Left colon (tissue), 2 donors: ENCODE data around the gene DCAF6. TPM values are rescaled to one million over a fixed set of nuclear protein-coding genes. Genes with fewer than 3 reads are reported as not detected.

ENCODE experiments used
- ATAC-seq: fragments of 200-7000 bp; cut with Tn5 transposase; one replicate; pipeline ENCODE4 v1.9.1; 2020; ENCODE audit warnings: mild to moderate bottlenecking, moderate library complexity
- DNase-seq, 2 donors: peaks; one replicate each; pipeline ENCODE4 v3.0.0-alpha.2; 2020
- intact Hi-C, 2 donors: fragments of 100-400 bp; cut with DNase I in 1 of 2; cut with micrococcal nuclease in 1 of 2; formaldehyde crosslinking; loops; one replicate each; pipeline versions ENCODE4 v1.11.2 to v1.14.0; 2022; cut with DNase I, micrococcal nuclease
- total RNA-seq, 2 donors: library from RNA; stranded (reverse); fragmentation: NEBNext Ultra II Directional; extraction: Animal tissue kit (Norgen Biotek cat#: 25700); gene quantifications; one replicate each; pipeline ENCODE4 v1.2.1, GENCODE V29; 2021
- donor health status: DM: no; HTN: no; CAD: no.
- donor health status: DM: yes; HTN: yes; CAD: no.

Gene DCAF6
- total RNA-seq, 2 donors from 2014 or later, result 60.0 to 60.2 TPM

- ATAC-seq (no peak), DNase-seq (no peak)
- intact Hi-C loops, result no loop called here
Observed at GRCh38 chr1:167943541-167943940, 7.1 kb downstream of the DCAF6 start.

GRCh38 chr1:167947733-167948132 is 11.2 kb downstream of the DCAF6 start:
- ATAC-seq (peak; percentile 49), DNase-seq (no peak)
- intact Hi-C loops, result no loop called here

GRCh38 chr1:167949785-167950184 is 13.3 kb downstream of the DCAF6 start:
- intact Hi-C loops, result no loop called here
- ATAC-seq, result no peak
- no peak for DNase-seq

- DNase-seq (no peak), ATAC-seq (peak; percentile 50)
- intact Hi-C loops, result no loop called here
Observed at GRCh38 chr1:167950569-167950968, 14.1 kb downstream of the DCAF6 start.

GRCh38 chr1:167955915-167956314 is 19.4 kb downstream of the DCAF6 start:
- DNase-seq (no peak), ATAC-seq (no peak)
- intact Hi-C loops, result no loop called here

- no peak for ATAC-seq
- no peak for DNase-seq
- intact Hi-C loops, result no loop called here
Observed at GRCh38 chr1:167957710-167958109, 21.2 kb downstream of the DCAF6 start.

GRCh38 chr1:167964646-167965045 is 28.2 kb downstream of the DCAF6 start:
- ATAC-seq, result no peak
- intact Hi-C loops, result no loop called here

GRCh38 chr1:167966050-167966449 is 29.6 kb downstream of the DCAF6 start:
- ATAC-seq (no peak), DNase-seq (no peak)
- intact Hi-C loops, result no loop called here

More at GRCh38 chr1:167964646-167965045, 28.2 kb downstream of the DCAF6 start:
- no peak for DNase-seq

- ATAC-seq, result no peak
- intact Hi-C loops, result no loop called here
- DNase-seq, result no peak
Observed at GRCh38 chr1:167968569-167968968, 32.1 kb downstream of the DCAF6 start.

- intact Hi-C loops, result no loop called here
- ATAC-seq (no peak), DNase-seq (no peak)
Observed at GRCh38 chr1:167973832-167974231, 37.3 kb downstream of the DCAF6 start.

- DNase-seq (no peak), ATAC-seq (no peak)
- intact Hi-C loops, result no loop called here
Observed at GRCh38 chr1:167974698-167975097, 38.2 kb downstream of the DCAF6 start.

- DNase-seq (no peak), ATAC-seq (no peak)
- intact Hi-C loops, result no loop called here
Observed at GRCh38 chr1:167977245-167977644, 40.8 kb downstream of the DCAF6 start.

- intact Hi-C loops, result no loop called here
- no peak for ATAC-seq
Observed at GRCh38 chr1:167981933-167982332, 45.5 kb downstream of the DCAF6 start.

GRCh38 chr1:167983797-167984420 is 47.4 kb downstream of the DCAF6 start:
- no peak for ATAC-seq
- intact Hi-C loops, result no loop called here
- DNase-seq, result no peak

More at GRCh38 chr1:167981933-167982332, 45.5 kb downstream of the DCAF6 start:
- DNase-seq, result no peak

GRCh38 chr1:167984886-167985489 is 48.5 kb downstream of the DCAF6 start:
- DNase-seq (no peak), ATAC-seq (no peak)
- intact Hi-C loops, result no loop called here

GRCh38 chr1:167987174-167987573 is 50.7 kb downstream of the DCAF6 start:
- no peak for DNase-seq
- intact Hi-C loops, result no loop called here
- no peak for ATAC-seq

- ATAC-seq, result no peak
Observed at GRCh38 chr1:167991546-167991945, 55.1 kb downstream of the DCAF6 start.

GRCh38 chr1:167993720-167994119 is 57.2 kb downstream of the DCAF6 start:
- intact Hi-C loops, result no loop called here
- ATAC-seq, result no peak
- no peak for DNase-seq

More at GRCh38 chr1:167991546-167991945, 55.1 kb downstream of the DCAF6 start:
- intact Hi-C loops, result no loop called here
- DNase-seq, result no peak

- intact Hi-C loops, result no loop called here
- ATAC-seq (no peak), DNase-seq (no peak)
Observed at GRCh38 chr1:167994560-167994959, 58.1 kb downstream of the DCAF6 start.

GRCh38 chr1:167995038-167995437 is 58.6 kb downstream of the DCAF6 start:
- intact Hi-C loops, result no loop called here
- no peak for DNase-seq
- ATAC-seq, result no peak

GRCh38 chr1:167996266-167996665 is 59.8 kb downstream of the DCAF6 start:
- DNase-seq, result no peak
- no peak for ATAC-seq
- intact Hi-C loops, result no loop called here
